Skin epidermis (tissue), 12 donors: ENCODE data around the gene RPS6KA2.
"Not testable (repeated sequence)": the region's sequence is repeated elsewhere in the genome, so short reads cannot be mapped to it uniquely, and the experiment has no call there.

Source experiments
- H3K27ac ChIP-seq, 21 experiments: fragments of 200-600 bp; sonication (generic) in 11 of 21; one replicate each; pipeline ENCODE4 v1.5.0; 2020; ENCODE audit warnings: mild to moderate bottlenecking in 3 of 21, inconsistent platforms in 2 of 21, moderate library complexity in 2 of 21
- H3K4me3 ChIP-seq, 7 experiments: fragments of 200-600 bp; sonication (generic) in 2 of 7; one replicate each; pipeline ENCODE4 v1.5.0; 2020; ENCODE audit warnings: inconsistent platforms in 2 of 7, mild to moderate bottlenecking in 2 of 7, moderate library complexity in 1 of 7

Gene RPS6KA2

GRCh38 chr6:166402582-166403277 lies 224.3 kb downstream of the RPS6KA2 start:
- Histone ChIP-seq H3K4me3 (no peak overlapping the region), H3K27ac (no peak overlapping the region)

DNA sequence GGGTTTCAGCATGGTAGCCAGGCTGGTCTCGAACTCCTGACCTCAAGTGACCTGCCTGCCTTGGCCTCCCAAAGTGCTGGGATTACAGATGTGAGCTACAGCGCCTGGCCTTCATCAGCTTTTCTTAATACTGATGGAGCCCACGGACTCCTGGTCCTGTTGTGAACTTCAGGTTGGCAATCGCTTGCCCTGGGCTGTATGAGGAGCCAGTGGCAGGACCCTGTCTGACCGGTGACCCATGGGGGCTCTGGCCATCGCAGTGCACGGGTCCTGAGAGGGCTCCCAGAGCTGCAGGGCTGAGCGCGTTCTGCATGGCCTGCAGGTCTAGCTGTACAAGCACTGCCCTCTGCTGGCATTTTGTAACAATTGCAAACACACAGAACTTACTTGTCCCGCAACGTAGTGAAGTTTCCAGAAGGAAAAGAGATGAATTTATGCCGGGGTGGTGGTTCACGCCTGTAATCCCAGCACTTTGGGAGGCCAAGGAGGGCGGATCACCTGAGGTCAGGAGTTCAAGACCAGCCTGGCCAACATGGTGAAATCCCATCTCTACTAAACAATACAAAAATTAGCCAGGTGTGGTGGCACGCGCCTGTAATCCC lies 226.3 kb downstream of the RPS6KA2 start:
- H3K4me3 ChIP-seq, H3K27ac ChIP-seq: not testable (repeated sequence)

- Histone ChIP-seq H3K4me3 (no peak overlapping the region), H3K27ac (no peak overlapping the region)
Measured at GRCh38 chr6:166400181-166400580, 226.9 kb downstream of the RPS6KA2 start.

DNA sequence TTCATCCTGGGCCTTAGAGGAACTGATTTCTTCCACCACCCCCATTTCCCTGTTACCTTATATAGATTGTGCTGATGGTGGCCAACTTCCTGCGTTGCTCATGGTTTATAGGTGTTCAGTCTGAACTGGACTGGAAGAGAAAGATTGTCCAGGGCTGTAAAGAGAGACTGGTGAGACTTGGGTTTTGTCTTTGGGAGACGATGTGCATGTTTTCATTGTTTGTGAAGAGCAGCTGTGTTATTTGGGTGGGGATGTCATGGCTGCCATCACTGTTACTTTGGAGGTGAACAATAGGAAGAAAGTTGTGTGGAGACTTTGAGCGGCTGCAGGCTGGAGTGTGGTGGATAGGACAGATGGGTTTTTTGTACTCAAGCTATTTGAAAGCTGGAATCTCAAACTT lies 228.7 kb downstream of the RPS6KA2 start:
- Histone ChIP-seq H3K27ac (no peak overlapping the region), H3K4me3 (no peak overlapping the region)

GRCh38 chr6:166397849-166398248 lies 229.2 kb downstream of the RPS6KA2 start:
- Histone ChIP-seq H3K4me3 (no peak overlapping the region), H3K27ac (no peak overlapping the region)

DNA sequence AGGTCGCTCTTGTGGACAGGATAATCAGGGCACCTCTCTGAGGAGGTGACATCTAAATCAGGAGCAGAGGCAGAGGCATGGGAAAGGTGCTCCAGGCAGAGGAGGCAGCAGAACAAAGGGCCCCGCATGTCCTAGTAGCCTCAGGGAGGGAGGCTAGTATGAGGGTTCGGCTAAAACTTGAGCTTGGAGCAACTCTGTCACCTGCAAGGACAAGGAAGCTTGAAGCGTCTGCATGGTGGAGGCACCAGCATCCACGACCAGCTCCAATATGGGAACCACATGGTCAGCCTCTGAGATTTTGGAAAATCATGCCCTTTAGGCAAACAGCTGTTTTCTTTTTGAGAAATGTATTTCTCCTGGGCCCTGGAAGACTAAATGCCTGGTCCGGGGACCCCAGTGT lies 231.3 kb downstream of the RPS6KA2 start:
- no peak overlapping the region for H3K27ac ChIP-seq
- no peak overlapping the region for H3K4me3 ChIP-seq

DNA sequence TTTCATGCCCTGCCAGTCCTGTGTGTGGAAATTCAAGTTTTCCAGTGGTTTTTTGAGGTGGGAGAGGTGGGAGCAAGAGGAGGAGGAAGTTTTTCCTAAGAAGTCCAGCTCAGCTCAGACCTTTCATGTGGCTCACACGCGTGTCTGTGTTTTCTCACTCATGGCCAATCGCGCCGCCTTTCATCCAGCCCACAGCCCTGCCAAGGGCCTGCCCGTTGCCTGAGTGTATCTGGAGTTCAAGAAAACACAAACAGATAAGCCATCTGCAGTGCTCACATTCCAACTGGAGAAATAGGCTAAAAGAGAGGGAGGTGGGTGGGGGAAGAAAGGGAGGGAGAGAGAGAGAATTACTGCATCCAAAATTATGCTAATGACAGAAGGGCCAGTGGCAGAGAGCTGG lies 231.7 kb downstream of the RPS6KA2 start:
- H3K27ac ChIP-seq, result no peak overlapping the region

DNA sequence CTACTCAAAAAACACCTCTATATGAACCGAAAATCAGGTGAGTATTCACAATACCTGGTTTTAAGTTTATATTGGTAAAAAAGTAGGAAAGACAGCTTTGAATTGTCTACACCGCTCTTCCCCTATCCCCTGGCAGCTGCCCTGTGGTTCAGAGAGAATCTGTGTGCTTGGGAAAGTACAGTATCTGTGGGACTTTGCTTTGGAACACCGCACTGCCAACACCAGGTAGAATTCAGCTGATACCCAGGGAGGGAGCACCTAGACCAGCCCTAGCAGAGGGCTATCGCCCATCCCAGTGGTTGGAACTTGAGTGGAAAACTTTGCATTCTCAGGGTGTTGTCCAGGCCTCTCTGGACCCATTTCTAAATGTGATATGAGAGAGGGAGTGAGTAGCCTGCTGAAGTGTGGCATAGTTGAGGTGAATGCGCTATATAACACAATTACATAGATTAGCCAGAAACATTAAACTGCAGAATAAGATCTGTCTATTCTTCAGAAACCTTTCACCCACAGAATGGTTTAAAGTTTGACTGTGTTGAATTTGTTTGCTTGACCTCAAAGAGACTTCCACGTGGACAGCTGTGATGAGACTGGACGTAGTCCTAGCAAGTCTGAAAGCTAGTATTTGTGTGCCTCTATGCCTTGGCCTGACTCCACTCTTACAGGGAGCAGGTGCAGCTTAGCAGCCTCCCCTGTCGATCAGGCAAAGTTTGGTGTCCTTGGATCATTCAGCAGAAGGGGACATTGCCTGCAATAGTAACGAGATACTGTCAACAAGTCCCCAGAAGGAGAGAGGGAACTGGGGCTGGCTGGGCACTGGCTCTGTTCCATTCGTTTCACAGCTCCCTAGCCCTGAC lies 232.8 kb downstream of the RPS6KA2 start:
- H3K27ac ChIP-seq, result no peak overlapping the region
- H3K4me3 ChIP-seq, result no peak overlapping the region

More for the DNA sequence above, 231.7 kb downstream of the RPS6KA2 start:
- no peak overlapping the region for H3K4me3 ChIP-seq

DNA sequence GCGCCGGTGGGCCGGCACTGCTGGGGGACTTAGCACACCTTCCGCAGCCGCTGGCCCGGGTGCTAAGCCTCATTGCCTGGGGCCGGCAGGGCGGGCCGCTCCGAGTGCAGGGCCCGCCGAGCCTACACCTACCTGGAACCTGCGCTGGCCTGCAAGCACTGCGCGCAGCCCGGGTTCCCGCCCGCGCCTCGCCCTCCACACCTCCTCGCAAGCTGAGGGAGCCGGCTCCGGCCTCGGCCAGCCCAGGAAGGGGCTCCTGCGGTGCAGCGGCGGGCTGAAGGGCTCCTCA lies 233.6 kb downstream of the RPS6KA2 start:
- Histone ChIP-seq H3K27ac (no peak overlapping the region), H3K4me3 (peak overlapping the region in 1 of 7 experiments; percentile 17)

DNA sequence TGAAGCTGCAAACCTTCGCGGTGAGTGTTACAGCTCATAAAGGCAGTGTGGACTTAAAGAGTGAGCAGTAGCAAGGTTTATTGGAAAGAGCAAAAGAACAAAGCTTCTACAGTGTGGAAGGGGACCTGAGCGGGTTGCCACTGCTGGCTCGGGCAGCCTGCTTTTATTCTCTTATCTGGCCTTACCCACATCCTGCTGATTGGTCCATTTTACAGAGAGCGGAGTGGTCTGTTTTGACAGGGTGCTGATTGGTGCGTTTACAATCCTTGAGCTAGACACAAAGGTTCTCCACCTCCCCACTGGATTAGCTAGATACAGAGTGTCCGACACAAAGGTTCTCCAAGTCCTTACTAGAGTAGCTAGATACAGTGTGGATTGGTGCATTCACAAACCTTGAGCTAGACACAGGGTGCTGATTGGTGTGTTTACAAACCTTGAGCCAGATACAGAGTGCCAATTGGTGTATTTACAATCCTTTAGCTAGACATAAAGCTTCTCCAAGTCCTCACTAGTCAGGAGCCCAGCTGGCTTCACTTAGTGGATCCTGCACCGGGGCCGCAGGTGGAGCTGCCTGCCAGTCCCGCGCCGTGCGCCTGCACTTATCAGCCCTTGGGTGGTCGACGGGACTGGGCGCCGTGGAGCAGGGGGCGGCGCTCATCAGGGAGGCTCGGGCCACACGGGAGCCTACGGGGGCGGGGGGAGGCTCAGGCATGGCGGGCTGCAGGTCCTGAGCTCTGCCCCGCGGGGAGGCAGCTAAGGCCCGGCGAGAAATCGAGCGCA lies 234.1 kb downstream of the RPS6KA2 start:
- H3K27ac ChIP-seq, result not testable (repeated sequence)
- peak overlapping the region in 1 of 7 experiments; percentile 17 for H3K4me3 ChIP-seq

DNA sequence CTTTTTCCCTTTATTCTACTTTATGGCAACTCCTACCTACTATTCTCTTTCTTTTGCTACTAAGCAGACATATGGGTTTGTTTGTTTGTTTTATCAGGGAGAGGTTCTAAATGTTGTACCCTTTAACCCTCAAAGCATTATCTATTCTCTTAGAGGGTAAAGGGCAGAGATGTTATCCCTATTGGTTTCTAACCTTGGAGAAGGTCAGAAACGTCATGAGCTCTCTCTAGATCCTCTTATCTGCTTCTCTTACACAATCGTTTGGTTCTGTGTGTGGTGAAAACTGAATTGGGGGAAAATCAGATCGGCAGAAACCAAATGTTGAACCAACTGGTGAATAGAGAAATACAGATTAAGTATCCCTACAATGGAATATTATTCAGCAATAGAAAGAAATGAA lies 237.9 kb downstream of the RPS6KA2 start:
- Histone ChIP-seq H3K4me3 (no peak overlapping the region), H3K27ac (no peak overlapping the region)

DNA sequence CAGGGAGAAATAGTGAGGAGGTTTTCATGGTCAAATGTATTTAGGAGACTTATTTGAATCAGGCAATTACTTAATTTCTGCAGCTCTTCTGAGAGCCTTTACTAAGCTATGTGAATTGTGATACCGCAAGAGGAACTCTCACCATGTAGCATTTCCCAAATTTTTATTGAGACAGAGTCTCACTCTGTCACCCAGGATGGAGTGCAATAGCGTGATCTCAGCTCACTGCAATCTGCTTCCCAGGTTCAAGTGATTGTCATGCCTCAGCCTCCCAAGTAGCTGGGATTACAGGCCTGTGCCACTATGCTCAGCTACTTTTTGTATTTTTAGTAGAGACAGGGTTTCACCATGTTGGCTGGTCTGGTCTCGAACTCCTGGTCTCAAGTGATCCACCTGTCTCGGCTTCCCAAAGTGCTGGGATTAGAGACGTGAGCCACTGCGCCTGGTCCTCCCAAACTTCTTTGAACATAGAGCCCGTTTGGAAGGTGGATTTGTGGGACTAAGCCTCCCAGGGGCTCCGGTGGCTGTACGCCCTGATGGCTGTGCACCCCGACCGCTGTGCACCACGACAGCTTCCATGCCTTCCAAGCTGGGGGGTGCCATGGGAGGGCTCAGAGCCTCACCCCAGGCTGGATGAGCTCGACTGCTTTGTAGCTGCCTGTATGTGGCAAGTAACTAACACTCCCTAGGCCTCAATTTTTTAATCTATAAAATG lies 238.6 kb downstream of the RPS6KA2 start:
- Histone ChIP-seq H3K27ac (no peak overlapping the region), H3K4me3 (no peak overlapping the region)

DNA sequence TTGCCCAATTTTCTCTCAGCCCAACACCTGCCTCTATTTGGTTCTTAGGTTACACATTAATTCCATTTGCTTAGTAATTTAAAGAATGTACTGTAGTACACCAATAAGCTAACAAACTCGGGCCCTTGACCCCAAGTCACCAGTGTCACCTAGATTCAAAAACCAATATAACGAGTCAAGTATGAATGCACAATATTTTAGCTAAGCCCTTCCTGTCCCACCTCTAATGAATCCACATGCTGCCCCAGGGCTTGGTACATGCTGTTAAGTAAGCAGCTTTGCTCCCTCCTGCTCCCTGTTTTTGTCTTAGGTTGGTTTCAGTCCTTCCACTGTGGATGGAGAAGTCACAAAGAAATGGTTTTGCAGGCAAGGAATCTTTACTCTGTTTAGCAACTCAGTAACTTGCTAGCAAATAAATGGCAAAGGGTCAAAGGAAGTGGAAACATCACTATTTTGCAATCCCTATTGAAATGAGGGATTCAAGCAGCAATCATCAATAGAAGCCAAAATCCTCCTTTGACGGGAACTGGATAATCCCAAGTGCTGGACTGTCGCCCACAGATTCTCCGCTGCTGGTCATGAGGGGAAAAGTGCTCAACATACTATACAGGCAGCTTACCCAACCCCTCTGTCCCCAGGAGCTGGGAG lies 239.3 kb downstream of the RPS6KA2 start:
- H3K4me3 ChIP-seq, result no peak overlapping the region
- H3K27ac ChIP-seq, result no peak overlapping the region

GRCh38 chr6:166387098-166387497 lies 240.0 kb downstream of the RPS6KA2 start:
- H3K27ac ChIP-seq, H3K4me3 ChIP-seq: not testable (repeated sequence)

- H3K27ac ChIP-seq, result no peak overlapping the region
Measured at GRCh38 chr6:166386111-166386510, 240.9 kb downstream of the RPS6KA2 start.

GRCh38 chr6:166383802-166384363 lies 243.2 kb downstream of the RPS6KA2 start:
- Histone ChIP-seq H3K4me3 (peak overlapping the region; percentile 74 to 99 (median 88)), H3K27ac (peak overlapping the region in 20 of 21 experiments; percentile 70 to 94 (median 90))

More at GRCh38 chr6:166386111-166386510, 240.9 kb downstream of the RPS6KA2 start:
- H3K4me3 ChIP-seq, result no peak overlapping the region

GRCh38 chr6:166382933-166383801 lies 243.9 kb downstream of the RPS6KA2 start, which contains the start of gene MPC1:
Gene MPC1 (minus strand): TSS chr6:166382940. CDS start chr6:166382876, 64 bp downstream.
- Histone ChIP-seq H3K4me3 (peak within 1 kb of the TSS; percentile 74 to 99 (median 88)), H3K27ac (peak within 1 kb of the TSS; percentile 66 to 94 (median 89))
